MM.1S (cell line): ENCODE measurements around the gene DPM2.

Source experiments
- DNase-seq: peaks from one replicate; pipeline ENCODE4 v3.0.0-alpha.2; 2015
- H2AFZ ChIP-seq: fragments of 300-600 bp; sonication (generic); 2 replicates; pipeline ENCODE4 v1.6.0; 2016; ENCODE audit warnings: antibody characterized with exemption, low read length
- H3F3A ChIP-seq: fragments of 300-600 bp; sonication (generic); 2 replicates; pipeline ENCODE4 v1.6.1; 2016; ENCODE audit warnings: mild to moderate bottlenecking, antibody characterized with exemption, low read length, moderate library complexity, mixed read lengths; ENCODE audit not compliant: insufficient read depth
- H3K27ac ChIP-seq: fragments of 300-600 bp; sonication (generic); 2 replicates; pipeline ENCODE4 v1.5.1; 2016; ENCODE audit warnings: mild to moderate bottlenecking, low read length
- H3K27me3 ChIP-seq: fragments of 300-600 bp; sonication (generic); replicated peaks from 2 replicates; pipeline ENCODE4 v1.6.0; 2016; ENCODE audit warnings: low read length; ENCODE audit not compliant: insufficient read depth
- H3K36me3 ChIP-seq: fragments of 300-600 bp; sonication (generic); replicated peaks from 2 replicates; pipeline ENCODE4 v1.6.1; 2016; ENCODE audit warnings: mild to moderate bottlenecking, low read length, mixed read lengths; ENCODE audit not compliant: insufficient read depth
- H3K4me1 ChIP-seq: fragments of 300-600 bp; sonication (generic); 2 replicates; pipeline ENCODE4 v1.6.1; 2016; ENCODE audit warnings: low read length, mixed read lengths
- H3K4me2 ChIP-seq: fragments of 300-600 bp; sonication (generic); 2 replicates; pipeline ENCODE4 v1.6.0; 2016; ENCODE audit warnings: low read depth, low read length
- H3K4me3 ChIP-seq: fragments of 300-600 bp; sonication (generic); 2 replicates; pipeline ENCODE4 v1.5.1; 2016; ENCODE audit warnings: low read length, mixed read lengths
- H3K79me2 ChIP-seq: fragments of 300-600 bp; sonication (generic); 2 replicates; pipeline ENCODE4 v1.6.1; 2016; ENCODE audit warnings: mixed run types, low read length, mixed read lengths
- H3K9ac ChIP-seq: fragments of 300-600 bp; sonication (generic); 2 replicates; pipeline ENCODE4 v1.6.1; 2016; ENCODE audit warnings: low read length, mixed read lengths
- H3K9me2 ChIP-seq: fragments of 300-600 bp; sonication (generic); replicated peaks from 2 replicates; pipeline ENCODE4 v1.6.1; 2016; ENCODE audit warnings: mild to moderate bottlenecking, low read length, mixed read lengths; ENCODE audit not compliant: insufficient read depth
- H3K9me3 ChIP-seq: fragments of 300-600 bp; sonication (generic); replicated peaks from 2 replicates; pipeline ENCODE4 v1.6.1; 2016; ENCODE audit warnings: mild to moderate bottlenecking, low read length, mixed read lengths; ENCODE audit not compliant: insufficient read depth
- H4K20me1 ChIP-seq: fragments of 300-600 bp; sonication (generic); 2 replicates; pipeline ENCODE4 v1.6.1; 2016; ENCODE audit warnings: mild to moderate bottlenecking, low read length, moderate library complexity, mixed read lengths; ENCODE audit not compliant: insufficient read depth
- CTCF ChIP-seq: fragments of 300-600 bp; sonication (generic); IDR thresholded peaks from 2 replicates; pipeline ENCODE4 v1.5.1; 2016; ENCODE audit warnings: antibody characterized with exemption, low read length, mixed read lengths
- EZH2 ChIP-seq: fragments of 300-600 bp; sonication (generic); optimal IDR thresholded peaks from 2 replicates; pipeline ENCODE3; 2017; ENCODE audit warnings: low read depth, mild to moderate bottlenecking, antibody characterized with exemption, low read length, mixed read lengths
- EZH2phosphoT487 ChIP-seq: fragments of 300-600 bp; sonication (generic); IDR thresholded peaks from 2 replicates; pipeline ENCODE4 v1.6.1; 2018; ENCODE audit warnings: antibody characterized with exemption, low read length

Gene DPM2

GRCh38 chr9:127921557-127922120 is 16.0 kb downstream of the DPM2 start:
- Histone ChIP-seq H3K4me1 (peaks cover 30% of the 10 kb centered on the region), H4K20me1 (no peaks in the 10 kb centered on the region), H3K4me3 (peak overlapping the region; percentile 27; the same call in 1 of the 2 replicates), H3K27me3 (no peaks in the 10 kb centered on the region), H3K36me3 (no peaks in the 10 kb centered on the region), H3K9me3 (no peaks in the 10 kb centered on the region), H3K9me2 (no peaks in the 10 kb centered on the region), H3K4me2 (peak overlapping the region; percentile 67), H3K79me2 (peaks cover 10% of the 10 kb centered on the region), H3F3A (peaks cover 17% of the 10 kb centered on the region; the same call in 1 of the 2 replicates), H2AFZ (no peak overlapping the region), H3K9ac (no peak overlapping the region), H3K27ac (no peak overlapping the region)
- DNase-seq = peak; percentile 63
- TF ChIP-seq EZH2 (no peak), CTCF (peak; percentile 88)

- Histone ChIP-seq H3K27me3 (no peaks in the 10 kb centered on the region), H3K9ac (no peak overlapping the region), H3F3A (peaks cover 12% of the 10 kb centered on the region; the same call in 1 of the 2 replicates), H3K9me3 (no peaks in the 10 kb centered on the region), H3K27ac (no peak overlapping the region), H2AFZ (no peak overlapping the region), H3K36me3 (no peaks in the 10 kb centered on the region), H3K4me3 (no peak overlapping the region), H3K79me2 (peaks cover 18% of the 10 kb centered on the region), H3K4me1 (peaks cover 27% of the 10 kb centered on the region), H3K4me2 (no peak overlapping the region), H4K20me1 (no peaks in the 10 kb centered on the region), H3K9me2 (no peaks in the 10 kb centered on the region)
- DNase-seq = no peak
- no peak for TF ChIP-seq EZH2
Observed at GRCh38 chr9:127920794-127921193, 16.9 kb downstream of the DPM2 start.

GRCh38 chr9:127919253-127919815 is 18.3 kb downstream of the DPM2 start:
- Histone ChIP-seq H3K4me1 (peaks cover 39% of the 10 kb centered on the region), H3K4me3 (no peak overlapping the region), H2AFZ (no peak overlapping the region), H3K27ac (no peak overlapping the region), H4K20me1 (no peaks in the 10 kb centered on the region), H3K27me3 (no peaks in the 10 kb centered on the region), H3K9me3 (no peaks in the 10 kb centered on the region), H3K4me2 (no peak overlapping the region), H3K36me3 (no peaks in the 10 kb centered on the region), H3F3A (peaks cover 18% of the 10 kb centered on the region), H3K9me2 (no peaks in the 10 kb centered on the region), H3K79me2 (peaks cover 31% of the 10 kb centered on the region), H3K9ac (no peak overlapping the region)
- TF ChIP-seq CTCF = no peak
- TF ChIP-seq EZH2 = no peak
- TF ChIP-seq EZH2phosphoT487 = no peak
- no peak for DNase-seq
